HG03378 (cell line): ENCODE data around the gene SSH2.
"Not testable (repeated sequence)": the region's sequence is repeated elsewhere in the genome, so short reads cannot be mapped to it uniquely, and the experiment has no call there.

Experiments used
- ATAC-seq: cut with Tn5 transposase; IDR thresholded peaks from one replicate; pipeline ENCODE4 v1.9.1; 2021; ENCODE audit warnings: mild to moderate bottlenecking, moderate library complexity; ENCODE audit not compliant: unreplicated experiment

The SSH2 gene

DNA sequence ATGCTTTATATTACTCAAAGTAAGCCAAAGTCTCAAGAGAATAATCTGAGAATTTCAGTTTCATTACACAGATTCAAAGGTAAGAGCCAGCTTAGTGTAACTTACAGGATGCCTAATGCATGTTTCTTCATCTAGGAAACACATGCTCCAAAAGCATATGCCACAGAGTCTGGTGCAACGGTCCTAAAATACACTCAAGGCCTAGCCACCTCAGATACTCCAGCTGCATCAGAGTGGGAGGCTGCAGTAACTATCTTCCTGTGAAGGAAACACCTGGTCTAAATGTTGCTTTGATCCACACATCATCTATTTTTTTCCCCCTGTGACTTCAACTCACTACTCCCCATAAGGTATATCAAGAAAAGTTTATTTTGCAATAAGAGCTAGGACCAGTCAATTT, 255.7 kb downstream of the SSH2 start:
- no peak for ATAC-seq

DNA sequence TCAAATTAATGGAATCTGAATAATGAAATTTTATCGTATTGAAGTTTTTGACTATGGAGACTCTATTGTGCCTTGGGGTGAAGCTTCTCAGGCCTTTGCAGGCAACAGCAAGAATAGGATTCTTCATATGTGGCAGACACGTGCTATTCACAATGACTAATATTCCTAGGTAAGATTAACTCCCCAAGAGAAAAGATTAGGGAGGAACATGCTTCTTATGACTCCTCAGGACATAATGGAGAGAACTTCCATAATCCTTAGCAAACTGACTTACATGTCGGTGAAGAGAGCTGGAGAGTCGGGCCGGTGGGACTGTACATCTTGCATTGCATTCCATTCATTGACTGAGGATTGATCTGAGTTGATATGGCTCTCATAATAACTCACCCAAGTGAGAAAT, 258.4 kb downstream of the SSH2 start:
- no peak for ATAC-seq

DNA sequence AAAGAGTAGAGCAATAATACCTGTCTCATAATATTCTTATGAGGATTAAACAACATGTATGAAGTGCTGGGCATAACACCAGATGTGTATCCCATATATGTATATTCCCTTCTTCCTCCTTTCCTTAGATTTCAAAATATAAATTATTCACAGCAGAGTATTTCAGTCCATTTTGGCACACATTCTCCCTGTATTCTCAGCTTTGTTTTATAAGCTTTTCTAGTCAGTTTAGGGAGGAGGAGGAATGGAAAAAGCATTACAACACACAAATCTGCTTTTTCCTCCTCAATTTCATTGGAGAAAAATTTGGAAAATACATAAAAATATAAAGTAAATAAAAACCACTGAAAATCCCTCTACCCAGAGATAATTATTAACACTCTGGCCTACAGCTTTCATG, 260.8 kb downstream of the SSH2 start:
- no peak for ATAC-seq

DNA sequence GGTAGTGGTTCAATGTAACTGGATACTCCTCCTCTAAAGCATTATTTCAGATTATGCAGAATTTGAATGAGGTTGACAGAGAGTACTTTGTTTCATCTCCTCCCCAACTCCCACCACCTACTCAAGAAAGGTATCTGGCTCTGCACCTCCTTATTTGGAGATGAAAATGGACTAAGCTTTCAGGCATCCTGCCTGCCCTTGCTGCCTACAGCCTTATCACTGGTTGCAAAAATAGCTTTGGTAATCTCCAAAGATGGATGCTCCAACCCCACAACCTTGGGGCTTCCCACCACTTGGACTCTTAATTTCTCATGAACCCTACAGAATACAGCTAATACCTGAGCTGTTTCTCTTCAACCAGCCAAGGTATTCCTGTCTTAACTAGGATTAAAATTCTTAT, 262.1 kb downstream of the SSH2 start:
- no peak for ATAC-seq

DNA sequence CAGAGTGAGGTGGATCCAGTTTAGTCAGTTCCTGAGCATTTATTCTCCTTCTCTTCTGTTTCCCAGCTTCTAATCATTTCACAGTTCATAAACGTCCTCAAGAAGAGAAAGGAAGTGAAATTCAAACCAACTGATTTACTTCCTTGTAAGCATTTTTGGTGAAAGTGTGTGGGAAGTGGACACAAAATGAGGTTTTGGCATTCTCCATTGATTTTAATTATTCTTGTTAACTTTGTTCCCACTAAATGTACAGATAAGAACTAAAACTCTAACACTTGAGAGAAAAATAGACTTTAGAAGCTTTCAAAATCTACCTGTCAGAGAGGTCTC, 264.6 kb downstream of the SSH2 start:
- ATAC-seq = no peak

DNA sequence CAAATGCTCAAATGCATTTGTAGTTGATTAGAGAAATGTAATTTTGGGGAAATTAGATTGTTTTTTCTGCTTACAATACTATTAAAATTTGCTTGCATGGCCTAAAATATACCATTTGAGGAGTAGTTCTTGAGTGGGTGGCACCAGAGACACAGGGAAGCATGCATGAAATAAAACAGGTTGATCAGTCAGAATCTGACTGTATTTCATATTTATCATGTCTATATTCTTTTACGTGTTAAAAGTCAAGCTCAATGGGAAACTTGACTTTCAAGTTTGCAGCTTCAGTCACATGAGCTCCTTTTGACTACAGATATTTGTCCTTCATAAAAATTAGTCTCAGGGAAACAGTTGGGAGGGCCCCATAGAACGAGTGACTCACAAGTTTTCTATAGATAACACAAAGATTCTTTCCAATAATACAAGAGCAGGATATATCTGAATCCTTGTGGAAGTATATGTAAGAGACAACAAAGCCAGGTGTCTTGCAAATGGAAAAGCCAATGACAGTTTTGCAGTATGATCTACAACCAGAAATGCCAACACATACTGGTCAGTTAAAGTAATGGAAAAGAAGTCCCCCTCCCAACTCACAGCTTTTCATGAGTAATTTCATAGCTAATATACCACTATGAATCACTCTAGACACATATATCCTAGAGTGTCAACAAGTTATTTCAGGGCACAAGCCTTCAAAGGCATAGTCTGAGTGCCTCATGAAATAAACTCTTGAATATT, 265.1 kb downstream of the SSH2 start:
- no peak for ATAC-seq

DNA sequence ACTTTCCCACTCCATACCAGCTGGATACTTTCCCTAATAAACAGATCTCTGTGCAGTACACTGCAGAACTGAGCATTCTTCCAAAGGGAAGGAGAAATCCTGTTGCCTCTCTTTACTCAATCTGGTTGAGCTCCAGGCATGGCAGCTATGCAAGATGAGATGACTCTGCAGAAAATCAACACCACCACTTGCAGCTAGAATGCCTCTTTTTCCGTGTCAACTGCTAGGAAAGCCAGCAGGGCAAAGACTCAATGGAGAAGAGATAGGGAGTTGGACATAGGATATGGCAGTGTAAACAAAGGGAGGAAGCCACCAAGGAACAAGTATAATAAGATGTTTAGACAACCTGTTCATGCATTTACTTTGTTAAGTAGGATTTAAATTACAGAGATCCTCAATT, 266.9 kb downstream of the SSH2 start:
- ATAC-seq = no peak

DNA sequence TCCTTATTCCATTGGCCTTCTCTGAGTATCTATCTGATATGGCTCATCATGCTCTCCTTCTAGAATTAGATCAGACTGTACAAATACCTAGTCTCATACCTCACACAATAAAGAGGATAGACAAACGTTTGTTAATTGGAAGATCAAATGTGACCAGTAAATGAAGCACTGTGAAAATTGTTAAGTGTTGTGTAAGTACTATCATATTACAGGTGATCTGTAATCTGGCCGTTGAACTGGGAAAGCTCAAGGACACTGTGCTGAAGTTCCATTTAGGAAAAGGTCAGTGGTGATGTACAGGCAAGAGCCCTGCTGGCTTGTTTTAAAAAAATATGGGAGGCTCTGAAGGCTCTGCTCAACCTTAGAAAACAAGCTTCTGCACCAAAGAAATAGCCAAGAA, 268.8 kb downstream of the SSH2 start:
- ATAC-seq = no peak

DNA sequence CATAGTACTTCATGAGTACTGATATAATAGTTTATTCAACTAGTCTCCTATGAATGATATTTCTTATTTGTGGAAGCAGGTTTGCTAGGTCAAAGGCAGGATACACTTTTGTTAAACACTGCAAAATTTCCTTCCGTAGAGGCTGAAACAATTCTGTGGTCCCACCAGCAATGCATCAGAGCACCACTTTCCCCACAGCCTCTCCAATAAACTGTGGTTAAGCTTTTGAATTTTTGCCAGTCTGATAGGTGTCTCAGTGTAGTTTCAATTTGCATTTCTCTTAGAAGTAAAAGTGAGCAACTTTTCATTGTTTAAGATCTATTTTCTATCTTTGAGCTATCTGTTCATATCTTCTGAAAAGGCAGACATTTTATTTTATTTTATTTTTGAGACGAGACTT, 270.9 kb downstream of the SSH2 start:
- no peak for ATAC-seq

DNA sequence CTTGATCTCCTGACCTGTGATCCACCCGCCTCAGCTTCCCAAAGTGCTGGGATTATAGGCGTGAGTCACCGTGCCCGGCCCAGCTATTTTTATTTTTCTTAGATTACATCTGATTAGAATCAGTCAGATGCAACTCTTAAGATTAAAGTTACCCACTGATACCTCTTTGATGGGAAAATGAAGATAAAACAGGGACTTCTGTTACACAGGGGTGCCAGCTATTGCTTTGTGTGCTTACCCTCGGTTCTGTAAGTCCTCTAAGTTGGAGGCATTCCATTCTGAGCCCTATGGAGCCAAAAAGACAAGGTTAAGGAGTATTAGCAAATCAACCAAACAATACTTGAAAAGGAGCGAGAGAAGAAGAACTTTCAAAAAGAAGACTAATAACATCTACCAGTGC, 274.7 kb downstream of the SSH2 start:
- ATAC-seq = no peak

DNA sequence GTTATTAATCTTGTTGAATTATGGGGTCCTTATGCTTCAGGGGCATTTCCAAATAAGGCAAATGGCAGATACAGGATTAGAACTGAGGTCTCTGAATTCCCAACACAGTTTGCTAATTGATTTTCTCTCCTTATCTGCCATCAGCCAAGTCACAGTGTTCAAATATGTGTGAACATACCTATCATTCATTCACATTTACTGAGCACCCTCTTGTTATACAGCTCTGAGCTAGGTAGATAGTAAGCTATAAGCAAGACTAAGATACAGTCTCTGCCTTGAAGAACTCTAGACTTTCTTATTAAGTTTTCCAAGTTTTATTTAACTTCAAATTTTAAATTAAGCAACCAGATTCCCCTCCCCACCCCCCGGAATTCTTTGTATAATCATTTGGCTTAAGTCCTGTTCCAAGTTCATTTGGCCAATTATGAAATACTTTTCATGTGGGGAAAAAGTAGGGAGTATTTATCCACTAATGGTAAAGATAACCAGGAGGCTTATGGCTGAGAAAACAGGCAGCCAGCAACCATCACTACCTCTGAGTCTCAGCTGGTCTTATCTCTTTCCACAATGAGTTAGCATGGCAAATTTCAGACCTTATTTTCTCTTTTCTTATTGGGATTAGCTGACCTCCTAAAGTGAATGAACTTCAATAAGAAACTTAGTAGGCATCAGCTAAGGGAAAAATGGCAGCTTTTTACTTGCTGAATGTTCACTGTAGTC, 275.9 kb downstream of the SSH2 start:
- no peak for ATAC-seq

DNA sequence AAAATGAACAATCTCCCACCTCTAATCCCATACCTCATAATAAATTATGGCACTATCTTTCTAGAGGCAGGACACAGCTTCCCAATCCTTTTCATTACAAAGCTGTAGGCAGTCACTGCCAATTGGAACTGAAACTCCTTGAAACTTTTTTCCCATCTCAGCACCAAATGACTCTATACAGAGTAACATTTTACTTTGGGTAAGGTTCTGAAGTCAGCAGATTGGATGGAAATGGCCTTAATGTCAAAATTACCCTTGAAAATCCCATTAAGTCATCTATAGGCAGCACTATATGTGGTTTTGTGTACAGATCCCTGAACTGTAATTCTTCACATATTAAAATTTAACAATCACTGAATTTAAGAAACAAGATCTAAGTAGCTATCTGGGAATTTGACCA, 277.1 kb downstream of the SSH2 start:
- ATAC-seq = no peak

DNA sequence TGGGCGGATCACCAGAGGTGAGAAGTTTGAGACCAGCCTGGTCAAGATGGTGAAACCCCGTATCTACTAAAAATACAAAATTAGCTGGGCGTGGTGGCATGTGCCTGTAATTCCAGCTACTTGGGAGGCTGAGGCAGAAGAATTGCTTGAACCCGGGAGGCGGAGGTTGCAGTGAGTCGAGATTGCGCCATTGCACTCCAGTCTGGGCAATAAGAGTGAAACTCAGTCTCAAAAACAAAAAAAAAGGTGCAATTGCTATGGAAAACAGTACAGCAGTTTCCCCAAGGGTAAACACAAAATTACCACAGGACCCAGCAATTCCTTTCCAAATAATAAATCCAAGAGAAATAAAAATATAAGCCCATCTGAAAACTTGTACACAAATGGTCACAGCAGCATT, 278.1 kb downstream of the SSH2 start:
- not testable (repeated sequence) for ATAC-seq

DNA sequence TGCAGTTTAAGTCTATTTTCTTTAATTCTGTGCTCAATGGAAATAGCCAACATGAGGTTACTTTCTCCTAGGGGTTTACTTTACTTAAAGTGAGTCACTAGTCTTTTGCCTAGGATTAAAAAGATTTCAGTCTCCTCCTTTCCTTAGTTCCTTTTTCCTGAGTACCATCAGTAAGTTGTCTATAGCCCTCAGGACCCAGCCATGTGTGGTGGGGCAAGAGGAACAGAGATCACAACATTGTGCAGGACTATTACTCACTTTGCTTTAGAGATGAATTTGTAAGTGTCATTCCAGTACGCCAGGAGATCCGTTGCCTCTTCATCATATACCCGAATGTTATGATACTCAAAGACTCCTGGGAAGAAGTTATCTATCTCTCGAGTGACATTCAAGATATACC, 279.6 kb downstream of the SSH2 start:
- ATAC-seq = no peak

DNA sequence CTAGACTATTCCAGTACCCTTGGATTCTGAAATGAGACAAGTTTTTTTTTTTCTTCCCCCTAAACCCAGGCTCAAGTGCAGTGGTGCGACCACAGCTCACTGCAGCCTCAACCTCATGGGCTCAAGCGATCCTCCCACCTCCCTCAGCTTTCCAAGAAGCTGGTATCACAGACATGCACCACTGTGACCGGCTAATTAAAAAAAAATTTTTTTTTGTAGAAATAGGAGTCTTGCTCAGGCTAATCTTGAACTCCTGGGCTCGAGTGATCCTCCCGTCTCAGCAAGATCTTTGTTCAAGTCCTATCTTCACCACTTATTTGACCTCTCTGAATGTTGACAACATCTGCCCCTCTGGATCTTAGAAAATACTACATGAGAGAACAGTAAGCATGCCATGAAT, 280.7 kb downstream of the SSH2 start:
- no peak for ATAC-seq

DNA sequence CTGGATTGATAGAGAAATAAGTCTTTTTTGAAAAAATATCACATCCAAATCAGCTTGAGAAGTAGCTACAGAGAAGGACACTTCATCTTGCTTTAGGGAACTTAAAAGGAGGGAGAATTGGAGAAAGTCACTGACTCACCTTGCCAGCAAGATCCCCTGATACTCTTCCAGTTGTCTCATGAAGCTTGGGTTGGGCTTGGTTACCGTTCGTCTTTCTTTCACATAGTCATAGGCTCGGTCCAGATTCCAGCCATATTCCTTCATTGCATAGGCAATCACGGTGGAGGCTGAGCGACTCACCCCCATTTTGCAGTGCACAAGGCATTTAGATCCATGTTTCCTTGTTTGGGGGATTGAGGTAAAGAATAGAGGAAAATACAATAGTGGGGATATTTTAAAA, 282.0 kb downstream of the SSH2 start:
- ATAC-seq = no peak

DNA sequence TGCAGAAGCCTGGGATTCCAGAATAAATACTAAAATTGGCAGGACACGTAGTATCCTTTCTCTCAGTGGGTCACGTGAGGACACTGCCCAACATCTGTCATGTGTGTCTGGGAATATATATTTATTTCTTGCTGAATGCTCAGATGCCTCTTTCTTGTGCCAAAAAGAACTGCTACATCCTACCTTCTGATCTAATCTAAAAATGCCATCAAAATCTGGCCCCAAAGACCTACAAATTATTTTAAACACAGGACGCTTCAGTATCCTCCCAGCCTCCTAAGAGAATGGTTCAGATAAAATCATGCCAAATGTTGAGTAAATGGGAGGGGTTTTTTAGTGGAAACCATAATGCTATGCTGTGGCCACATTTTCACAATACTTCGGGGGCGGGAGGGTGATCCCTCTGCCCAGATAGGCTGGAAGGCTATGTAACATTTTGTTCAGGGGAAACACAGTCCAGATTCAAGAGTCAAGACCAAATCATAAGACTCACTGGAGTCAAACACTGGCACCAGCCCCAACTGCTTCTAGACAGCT, 284.4 kb downstream of the SSH2 start:
- no peak for ATAC-seq

DNA sequence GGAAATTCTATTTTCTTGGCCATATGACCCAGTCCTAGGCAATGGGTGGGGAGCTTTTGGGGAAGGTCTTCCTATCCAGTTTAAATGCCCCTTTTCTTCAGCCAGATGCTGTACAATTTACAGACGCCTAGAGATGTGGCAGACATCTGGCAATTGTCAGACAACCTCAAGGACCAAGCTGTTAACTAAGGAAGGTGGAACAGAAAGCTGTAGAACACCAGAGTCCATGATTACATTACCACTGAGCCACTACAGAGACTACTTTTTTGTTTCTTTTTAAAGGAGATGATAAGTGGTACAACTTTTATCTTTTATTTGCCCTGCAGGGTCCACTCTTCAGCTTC, 286.2 kb downstream of the SSH2 start:
- no peak for ATAC-seq

DNA sequence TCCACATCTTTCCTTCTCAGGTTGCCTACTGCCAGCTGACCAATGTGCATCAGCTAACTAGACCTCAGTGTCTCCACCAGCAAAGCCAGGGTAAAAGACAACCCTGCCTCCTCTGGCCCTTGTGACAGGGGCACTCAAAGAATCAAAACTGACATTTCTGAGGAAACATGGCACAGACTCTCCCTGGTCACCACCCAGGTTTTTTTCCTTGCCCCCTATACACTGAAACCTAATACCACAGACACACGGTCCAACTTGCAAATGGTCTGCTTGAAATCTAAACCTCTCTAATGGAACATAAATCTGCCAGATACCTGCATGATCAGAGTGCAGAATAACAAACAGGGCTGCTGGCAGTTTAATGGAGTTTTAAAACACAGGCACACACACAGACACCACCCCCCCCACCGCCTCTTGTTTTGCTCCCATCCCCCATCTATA, 287.8 kb downstream of the SSH2 start:
- ATAC-seq = no peak

DNA sequence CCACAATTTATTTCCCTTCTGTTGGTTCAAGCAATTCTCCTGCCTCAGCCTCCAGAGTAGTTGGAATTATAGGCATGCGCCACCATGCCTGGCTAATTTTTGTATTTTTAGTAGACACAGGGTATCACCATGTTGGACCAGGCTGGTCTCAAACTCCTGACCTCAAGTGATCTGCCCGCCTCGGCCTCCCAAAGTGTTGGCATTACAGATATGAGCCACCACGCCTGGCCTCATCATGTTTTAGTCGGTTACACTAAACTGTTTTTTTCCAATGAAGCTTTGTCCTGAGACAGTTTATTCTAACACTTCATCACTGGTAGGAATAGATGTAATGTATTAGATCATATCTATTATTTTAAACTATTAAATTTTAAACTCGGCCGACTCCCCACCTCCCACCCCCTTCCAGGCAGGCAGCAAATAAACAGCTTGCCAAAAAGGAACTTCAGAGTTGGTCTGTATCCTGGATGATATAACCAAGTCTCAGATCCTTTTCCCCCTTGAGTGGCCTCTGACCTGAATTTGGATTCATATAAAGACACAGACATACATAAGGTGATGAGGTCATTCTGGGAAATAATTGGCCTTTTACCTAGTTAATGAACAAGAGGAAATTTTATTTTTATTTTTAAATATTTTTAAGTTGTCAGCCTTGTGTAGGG, 288.9 kb downstream of the SSH2 start:
- no peak for ATAC-seq

DNA sequence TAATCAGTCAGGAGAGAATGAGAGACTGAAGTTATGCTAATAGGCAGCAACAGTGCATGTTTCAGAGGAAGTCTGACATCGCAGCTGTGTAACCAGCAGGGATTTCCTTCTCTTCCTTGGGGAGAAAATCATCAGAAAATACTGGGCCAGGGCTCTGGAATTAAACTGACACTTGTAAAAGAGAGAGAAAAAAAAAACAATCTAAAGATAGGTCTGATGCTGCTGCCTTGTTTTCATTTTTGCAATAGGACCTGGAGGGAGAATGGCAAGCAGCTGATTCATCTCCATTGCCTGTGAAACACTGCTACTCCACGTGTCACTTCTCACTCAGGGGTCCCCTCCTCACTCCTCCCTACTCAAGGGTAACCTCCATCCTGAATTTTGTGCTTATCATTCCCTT, 289.6 kb downstream of the SSH2 start:
- ATAC-seq = no peak

DNA sequence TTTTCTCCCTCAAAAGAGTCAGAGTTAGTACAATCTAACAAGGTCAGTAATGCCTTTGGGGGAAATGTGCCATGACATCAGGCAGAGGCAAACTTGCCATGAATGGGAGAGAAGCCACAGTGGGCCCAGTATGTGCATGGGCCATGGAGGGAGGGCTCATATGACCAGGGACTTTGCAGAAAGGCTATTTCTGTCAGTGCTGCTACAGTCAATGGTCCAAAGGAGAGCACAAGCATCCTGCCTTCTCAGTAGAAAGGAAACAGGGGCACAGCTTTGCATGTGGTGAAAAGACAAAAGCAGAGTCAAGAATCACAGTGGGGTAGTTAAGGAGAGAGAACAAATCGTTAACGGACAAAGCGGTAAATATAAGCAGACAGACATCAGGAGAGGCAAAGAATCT, 296.1 kb downstream of the SSH2 start:
- ATAC-seq = no peak
